CD4-positive, alpha-beta T cell treated with Interleukin-17A for 1 hour (primary cell): ENCODE data around the gene ASPRV1.
"Not testable (repeated sequence)": the region's sequence is repeated elsewhere in the genome, so short reads cannot be mapped to it uniquely, and the experiment has no call there.

Source experiments
- DNase-seq: peaks from one replicate; pipeline ENCODE4 v3.0.0-alpha.2; 2020

ASPRV1 gene

DNA sequence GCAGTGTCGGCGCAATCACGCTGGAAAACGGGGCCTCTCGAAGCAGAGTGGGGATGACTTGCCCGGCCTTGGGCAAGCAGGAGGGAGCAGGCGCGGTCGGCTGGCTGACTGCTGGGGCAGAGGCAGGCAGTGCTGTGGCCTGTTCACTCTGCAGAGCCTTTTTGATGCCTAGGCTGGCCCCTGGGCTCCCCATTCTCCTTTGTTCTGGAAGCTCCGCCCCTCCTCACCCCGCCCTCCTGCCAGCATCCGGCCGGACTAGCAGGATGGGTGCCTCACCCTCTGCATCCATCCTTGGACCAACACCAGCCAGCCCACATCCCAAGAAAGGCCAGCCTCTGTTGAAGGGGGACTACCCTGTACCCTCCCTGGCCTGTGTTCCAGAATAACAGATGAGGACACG lies at the start of gene ASPRV1:
Gene ASPRV1, minus strand, starts transcription at position 136 of the 400 bp plus-strand sequence. CDS start 195 bp downstream, outside the sequence.
- DNase-seq: no peak

DNA sequence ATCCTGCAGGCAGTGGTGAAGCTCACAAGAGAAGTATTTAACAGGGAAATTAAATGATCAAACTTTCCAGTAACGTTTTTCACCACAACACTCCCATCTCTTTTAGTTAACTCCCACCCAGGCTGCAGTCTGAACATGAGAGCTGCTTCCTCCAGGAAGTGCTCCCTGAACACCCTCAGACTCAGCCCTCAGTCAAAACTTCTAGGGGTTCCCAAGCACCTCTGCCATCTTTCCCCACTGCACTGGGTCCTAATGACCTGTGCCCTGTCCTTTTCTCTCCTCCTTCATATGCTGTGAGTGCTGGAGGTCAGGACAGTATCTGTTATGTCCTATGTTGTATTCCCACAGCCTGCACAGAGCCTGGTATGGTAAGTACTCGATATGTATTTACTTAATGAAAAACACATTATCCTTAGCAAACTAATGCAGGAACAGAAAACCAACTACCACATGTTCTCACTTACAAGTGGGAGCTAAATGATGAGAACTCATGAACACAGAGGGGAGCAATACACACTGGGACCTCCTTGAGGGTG lies 49.2 kb upstream of the ASPRV1 start:
- DNase-seq: no peak

DNA sequence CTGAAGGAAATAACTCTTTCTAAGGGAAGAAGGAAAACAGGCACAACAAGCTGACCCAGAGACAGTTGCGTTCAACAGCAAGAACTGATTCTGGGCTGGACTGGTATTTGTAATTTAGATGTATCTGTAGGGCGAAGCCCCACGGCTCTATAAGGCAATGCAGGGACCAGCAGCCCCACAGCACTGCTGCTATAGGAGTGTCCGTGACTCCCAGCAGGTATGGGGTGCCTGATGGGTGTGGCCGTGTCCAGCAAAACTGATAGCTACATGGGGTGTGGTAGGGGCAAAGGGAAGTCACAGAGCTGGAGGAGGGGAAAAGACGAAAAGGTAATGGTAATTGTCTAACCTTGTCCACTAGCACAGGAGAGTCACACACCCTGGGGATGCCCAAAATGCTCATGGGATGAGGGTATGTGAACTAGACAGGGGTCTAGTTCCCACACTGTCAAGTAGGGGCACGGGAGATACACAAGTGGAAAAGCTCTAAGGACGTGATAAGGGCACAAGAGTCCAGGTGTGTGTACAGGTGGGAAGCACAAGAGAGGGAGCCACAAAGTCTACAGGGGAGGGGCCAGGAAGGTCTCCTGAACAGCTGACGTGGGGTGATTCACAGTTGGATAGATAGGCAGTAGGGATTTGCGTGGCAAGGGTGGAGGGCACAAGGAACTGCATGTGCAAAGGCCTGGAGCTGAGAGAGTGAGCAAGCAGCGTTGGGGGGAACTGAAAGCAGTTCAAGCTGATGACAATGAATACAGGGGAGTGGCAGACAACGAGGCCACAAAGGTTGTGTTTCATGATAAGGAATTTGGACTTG lies 48.5 kb upstream of the ASPRV1 start:
- DNase-seq: peak; percentile 8

DNA sequence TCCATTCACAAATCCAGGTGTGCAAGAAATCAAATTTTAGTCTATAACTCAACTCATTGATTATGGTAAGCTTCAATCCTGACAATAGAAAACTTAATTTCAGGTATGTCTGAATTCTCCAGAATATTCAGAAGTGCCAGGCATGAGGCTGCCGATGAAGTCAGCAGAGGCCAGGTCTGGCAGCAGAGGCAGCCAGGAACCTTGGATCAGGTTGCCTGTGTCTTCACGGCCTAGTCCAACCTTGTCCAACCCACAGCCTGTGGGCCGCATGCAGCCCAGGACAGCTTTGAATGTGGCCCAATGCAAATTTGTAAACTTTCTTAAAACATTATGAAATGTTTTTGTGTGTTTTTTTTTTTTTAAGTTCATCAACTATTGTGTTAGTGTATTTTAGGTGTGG lies 46.9 kb upstream of the ASPRV1 start:
- DNase-seq: no peak

DNA sequence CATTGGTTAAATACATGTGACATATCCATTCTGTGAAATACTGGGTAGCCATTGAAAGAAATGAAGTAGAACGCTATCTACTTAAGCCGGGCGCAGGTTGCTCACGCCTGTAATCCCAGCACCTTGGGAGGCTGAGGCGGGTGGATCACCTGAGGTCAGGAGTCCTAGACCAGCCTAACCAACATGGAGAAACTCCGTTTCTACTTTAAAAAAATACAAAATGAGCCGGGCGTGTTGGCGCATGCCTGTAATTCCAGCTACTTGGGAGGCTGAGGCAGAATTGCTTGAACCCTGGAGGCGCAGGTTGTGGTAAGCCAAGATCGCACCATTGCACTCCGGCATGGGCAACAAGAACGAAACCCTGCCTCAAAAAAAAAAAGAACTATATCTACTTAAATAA lies 45.7 kb upstream of the ASPRV1 start:
- no peak for DNase-seq

DNA sequence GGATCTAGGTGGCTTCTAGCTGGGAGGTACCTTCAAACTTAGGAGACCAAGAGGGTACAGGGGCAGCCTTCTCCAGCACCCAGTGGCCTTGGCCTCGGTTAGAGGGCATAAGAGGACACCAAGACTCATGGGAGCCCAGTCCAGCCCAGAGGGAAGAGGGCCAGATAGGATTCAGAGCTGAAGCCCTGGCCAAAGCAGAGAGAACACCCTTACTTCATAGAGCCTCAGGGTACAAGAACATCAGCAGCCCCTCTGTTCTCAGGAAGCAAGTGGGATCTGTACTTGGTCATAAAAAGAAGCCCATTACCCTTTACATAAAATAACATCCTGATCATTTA lies 45.0 kb upstream of the ASPRV1 start:
- DNase-seq: no peak

DNA sequence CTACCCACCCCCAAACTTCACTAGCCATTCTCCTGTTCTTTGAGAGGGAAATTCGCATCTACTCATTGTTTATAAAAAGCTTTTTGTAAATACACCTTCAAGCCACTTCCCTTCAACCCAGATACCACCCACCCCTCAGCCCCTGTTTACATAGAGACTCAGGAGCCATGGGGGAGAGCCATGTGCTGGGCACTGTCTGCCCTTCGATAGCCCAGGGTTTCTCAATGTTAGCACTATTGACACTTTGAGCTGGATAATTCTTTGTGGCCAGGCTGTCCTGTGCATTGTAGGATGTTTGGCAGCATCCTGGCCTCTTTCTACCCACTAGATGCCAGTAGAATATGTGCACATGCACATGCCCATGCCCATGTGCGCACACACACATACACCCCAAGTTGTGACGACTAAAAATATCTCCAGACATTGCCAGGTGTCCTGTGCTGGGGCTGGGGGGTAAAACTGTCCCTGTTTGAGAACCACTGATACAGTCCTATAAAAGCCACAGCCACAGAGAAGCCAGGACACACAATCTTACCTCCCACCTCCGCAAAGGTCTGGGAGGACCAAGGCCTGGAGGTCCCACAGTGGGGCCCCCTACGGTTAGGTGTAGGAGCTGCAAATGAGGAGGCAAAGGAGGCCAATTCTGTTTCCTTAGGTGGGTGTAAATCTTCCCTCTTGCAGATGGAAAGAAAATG lies 44.5 kb upstream of the ASPRV1 start:
- DNase-seq: no peak

DNA sequence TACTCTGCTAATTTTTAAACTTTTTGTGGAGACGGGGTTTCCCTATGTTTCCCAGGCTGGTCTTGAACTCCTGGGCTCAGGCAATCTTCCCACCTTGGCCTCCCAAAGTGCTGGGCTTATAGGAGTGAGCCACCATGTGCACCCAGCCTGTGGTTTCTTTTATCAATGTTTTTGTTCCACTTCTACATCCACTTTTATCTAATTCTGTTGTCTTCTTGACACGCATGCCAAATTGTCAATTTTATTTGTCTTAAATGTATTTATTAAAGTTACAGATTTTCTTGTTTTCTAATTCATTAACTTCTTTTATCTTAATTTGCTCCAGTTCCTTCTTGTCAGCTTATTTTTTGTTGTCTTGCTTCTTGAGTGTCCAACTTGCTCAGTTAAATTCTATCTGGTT lies 43.8 kb upstream of the ASPRV1 start:
- DNase-seq: no peak

DNA sequence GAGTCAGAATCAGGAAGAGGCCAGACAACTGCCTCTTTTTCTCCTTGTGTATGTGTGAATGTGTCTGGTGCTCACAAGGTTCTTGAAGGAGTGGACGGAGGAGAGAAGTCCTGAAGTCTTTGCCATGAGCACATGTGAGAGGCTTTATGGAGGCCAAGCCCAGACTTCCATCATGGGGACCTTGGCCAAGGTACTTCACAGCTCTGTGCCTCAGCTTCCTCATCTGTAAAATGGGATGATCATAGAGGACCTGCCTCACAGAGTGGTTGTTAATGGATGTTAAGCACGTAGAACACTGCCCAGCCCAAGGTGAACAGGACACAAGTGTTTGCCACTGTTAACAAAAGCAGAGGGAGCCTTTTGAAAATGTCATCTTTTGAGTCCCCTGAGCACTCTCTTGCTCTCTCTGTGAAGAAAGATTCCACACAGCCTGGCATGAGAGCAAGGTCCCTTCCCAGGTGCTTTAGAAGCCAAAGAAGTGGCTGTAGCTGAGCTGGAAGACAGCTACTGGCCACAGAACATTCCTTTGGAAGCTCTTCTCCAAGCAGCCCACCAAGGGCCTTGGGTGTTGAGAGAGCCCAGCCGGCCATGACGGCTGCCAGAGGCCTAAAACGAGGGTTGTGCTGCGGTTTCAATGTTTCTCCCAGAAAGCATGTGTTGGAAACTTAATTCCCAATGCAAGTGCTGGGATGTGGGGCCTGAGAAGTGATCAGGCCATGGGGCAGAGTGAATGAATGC lies 41.8 kb upstream of the ASPRV1 start:
- no peak for DNase-seq

DNA sequence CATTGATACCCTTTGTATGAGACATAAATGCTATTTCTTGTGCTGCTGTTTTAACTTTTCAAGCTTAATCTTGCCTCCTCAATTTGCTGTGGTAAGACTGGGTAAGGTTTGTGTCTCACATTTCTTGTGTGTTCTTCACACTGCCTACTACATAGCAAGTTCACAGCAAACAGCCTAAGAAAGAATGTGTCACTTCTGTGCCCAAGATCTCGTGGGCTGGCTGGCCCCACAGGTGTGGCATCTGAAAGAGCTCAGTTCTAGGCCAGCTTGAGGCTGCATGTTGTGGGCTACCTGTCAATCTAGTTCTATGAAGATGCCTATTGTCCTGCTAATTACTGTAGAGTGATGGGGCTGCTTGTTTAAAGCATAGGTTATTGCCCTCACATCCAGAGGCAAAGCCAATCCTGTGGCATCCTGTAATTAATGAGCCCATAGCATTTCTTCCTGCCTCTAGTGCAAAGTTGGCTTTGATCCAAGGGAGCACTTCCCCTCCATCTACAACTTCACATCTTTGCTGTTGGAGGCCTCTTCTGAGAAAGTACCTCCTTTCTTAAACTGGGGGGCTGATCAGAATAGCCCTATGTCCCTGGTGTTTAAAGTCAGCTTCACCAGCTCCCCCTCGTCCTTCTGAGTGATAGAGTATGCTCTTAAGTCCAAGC lies 40.9 kb upstream of the ASPRV1 start:
- DNase-seq: no peak

DNA sequence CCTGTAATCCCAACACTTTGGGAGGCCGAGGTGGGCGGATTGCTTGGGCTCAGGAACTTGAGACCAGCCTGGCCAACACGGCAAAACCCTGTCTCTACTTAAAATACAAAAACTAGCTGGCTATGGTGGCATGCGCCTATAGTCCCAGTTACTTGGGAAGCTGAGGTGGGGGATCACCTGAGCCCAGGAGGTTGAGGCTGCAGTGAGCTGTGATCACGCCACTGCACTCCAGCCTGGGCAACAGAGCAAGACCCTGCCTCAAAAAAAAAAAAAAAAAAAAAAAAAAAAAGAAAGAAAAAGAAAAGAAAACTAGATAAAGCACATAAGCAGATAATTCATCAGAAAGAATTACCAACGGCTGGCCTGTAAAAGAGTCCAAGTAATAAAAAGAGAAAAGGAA lies 39.1 kb upstream of the ASPRV1 start:
- DNase-seq: not testable (repeated sequence)

DNA sequence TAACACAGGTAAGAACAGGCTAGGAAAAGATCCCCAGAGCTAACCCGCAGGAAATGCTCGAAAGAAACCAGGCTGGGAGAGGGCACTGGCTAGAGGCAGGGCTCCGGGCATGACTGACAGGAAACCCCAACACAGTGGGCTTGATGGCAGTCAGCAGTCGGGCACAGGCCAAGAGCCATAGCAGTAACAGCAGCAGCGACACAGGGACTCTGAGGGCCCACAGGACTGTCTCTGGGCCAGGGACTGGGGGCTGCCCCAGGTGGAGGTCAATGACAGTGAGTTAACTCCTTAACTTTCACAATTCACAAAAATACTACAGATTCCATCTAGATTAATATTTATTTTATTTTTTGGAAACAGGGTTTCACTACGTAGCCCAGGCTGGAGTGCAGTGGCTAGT lies 37.3 kb upstream of the ASPRV1 start:
- DNase-seq: no peak

DNA sequence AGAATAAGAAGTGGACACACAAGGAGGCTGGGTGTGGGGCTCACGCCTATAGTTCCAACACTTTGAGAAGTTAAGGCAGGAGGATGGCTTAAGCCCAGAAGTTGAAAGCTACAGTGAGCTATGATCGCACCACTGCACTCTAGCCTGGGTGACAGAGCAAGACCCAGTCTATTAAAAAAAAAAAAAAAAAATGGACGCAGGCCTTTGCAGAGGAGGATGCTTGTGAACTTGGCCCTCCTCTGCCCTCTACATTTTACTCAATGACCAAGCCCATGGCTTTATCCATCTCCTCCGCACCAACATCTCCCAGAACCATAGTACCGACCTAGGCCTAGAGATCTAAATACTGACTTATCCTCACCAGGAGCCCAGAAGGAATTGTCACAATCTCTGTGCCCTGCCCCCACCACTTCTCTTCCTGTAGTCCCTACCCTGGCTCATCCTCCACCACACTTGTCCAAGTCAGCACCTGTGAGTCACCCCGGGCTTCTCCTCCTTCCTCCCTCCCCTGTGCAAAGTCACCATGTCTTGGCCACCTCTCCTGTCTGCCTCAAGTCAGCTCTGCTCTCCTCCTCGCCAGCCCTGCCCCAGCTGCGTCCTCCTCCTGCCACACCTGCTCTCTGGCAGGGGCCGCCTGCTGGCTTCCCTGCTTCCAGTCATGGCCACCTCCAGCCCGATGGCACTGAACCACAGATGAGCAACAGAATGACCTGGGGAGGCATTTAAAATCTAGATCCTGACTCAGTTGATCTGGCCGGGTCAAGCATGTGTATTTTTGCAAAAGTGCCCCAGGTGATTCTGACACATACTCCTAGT lies 35.8 kb upstream of the ASPRV1 start:
- DNase-seq: no peak

DNA sequence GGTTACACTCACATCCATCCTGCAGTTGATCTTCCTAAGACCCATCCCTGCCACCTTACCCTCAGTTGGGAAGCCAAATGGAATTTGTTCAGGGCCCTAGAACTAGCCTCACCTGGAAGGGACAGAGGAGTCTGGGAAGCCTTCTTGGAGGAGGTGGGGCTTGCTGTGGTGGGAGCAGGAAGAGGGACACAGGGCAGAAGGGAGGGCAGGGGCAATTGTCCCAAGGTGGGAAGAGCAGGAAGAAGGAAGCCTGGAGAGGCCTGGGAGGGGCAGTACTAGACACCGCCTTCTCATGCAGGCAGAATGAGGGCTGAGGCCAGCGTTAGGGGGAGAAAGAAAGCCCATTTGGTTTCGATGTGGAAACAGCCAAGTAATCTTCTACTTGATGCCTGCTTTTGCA lies 34.1 kb upstream of the ASPRV1 start:
- DNase-seq: no peak

DNA sequence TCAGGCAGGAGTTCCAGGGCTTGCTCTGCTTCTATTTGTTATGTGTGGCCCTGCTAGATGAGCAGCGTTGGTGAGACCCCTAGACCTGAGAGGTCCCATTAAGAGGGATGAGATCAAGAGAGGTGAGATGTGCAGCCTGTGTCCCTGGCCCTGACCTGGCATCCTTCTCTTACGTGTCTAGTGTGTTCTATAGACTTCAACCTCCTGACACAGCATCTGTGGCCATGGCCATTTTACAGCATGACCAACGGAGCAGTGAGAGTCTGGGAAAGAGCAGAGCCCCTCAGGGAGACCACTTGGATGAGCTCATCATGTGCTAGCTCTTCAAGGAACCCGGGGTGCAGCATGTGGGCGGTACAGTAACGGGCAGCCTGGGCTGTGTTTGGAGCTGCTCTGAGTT lies 32.7 kb upstream of the ASPRV1 start:
- no peak for DNase-seq

DNA sequence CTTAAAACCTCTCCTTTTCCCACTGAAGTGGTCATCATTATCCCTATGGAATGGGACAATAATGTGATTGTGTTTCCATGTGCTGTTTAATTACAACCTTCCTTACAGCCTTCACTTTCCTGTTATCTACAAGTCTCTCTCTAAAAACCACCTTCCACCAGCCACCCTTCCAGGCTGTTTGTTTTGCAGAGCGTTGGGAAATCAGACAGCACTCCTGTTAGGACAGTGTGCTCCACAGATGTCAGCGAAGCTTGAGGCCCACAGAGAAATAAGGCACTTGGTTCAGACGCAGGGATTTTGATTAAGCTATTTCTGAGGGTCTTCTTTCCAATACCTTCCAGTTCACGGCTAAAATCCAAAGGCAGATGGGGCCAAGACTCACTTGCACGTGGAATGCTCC lies 32.3 kb upstream of the ASPRV1 start:
- no peak for DNase-seq

DNA sequence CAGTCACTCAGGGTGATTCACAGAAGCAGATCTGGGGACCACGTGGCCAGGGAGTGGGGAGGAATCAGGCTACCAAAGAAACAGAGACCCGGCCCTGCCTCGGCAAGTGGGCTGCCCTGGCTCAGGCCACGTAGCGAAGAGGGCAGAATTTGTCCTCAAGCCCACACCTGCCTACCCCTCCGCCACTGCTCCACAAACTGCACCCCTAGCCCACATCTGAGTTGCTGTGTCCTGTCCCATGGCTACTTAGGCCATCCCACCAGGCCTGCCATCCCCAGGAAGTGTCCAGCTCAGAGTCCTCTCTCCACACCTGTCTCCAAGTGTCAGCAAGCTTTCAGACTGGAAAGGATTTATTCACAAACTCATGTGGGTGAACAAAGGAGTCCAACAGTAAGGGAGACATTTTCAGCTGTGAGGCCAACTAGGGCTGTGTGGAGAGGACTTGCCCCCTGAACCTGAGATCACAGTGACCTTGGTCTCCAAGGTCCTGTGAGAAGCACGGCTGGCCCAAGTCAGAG lies 31.7 kb upstream of the ASPRV1 start:
- DNase-seq: no peak

DNA sequence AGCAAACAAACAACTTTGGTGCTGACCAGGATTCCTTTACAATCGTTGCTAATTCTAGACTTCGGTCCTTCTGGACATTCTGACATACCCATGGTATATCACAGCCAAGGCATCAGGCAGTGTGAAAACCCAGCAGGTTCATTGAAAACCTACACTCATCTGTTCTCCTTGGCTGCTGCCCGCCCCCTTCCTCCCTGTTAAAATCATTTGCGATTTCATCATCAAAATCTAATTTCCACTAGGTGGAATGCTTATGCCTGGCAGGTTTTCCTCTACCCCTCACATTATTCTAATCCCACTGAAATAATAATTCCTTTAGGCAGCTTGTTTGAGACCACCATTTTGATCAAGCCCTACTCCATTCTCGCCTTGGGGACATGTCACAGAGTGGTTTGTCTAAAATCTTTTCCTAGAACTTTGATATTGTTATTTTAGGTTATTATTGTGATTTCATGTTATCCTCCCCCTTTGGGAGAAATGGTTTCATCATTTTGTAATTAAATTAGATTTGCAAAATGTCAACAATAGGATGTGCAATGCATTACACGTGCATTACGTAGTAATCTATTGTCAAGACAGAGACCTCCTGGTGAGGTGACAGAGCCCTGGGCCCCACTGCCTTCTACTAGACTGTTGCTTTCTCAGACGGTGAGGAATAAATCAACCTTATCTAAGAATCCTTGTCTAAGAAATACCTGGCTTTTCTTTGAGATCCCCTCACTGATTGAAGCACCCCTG lies 31.0 kb upstream of the ASPRV1 start:
- no peak for DNase-seq

DNA sequence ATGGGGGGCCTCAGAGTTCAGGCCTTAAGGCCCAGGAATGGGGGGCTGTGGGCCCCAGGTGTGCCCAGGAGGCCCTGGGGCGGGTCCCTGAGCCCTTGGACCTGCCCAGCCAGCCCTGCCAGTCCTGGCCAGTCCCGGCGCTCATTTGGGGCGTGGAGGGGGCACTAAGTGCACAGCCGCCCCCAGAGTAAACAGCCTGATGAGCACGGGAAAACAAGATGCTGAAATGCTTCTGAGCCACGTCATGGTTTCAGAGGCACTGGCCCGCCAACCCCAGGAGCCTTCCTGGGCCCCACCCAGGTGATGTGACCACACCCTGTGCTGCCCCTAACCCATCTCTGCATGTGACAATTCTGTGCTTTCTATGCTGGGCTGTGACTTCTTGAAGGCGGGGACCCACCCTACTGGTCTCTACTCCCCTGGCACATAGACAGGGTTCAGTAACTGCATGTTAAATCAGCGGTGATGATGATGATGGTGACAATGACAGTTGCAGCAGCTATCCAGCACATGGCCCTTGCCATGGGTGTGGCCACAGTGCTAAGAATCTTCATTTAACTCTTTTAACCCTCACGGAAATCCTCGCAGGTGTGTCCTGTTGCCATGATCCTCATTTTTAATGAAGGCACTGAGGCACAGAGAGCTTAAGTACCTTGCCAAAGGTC lies 28.1 kb upstream of the ASPRV1 start:
- DNase-seq: no peak

DNA sequence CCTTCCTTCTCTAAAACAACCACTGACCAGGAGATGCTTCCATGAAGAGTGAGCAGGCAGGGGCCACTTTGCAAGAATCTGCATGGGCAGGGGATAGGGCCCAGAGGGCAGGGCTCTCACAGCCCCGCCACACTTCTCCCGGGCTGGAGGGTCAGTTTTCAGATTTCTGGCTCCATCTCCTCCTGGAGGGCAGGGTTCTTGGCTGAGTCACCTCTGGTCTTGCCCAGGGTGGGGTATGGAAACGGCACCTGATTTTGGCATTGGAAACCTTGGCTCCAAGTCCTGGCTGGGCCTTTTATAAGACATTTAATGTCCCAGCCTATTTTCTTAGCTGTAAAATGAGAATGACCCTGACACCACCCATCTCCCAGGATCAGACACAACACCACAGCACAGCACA lies 27.6 kb upstream of the ASPRV1 start:
- DNase-seq: no peak
